ENCODE measurements around the gene ARHGAP12. TPM values are rescaled to one million over a fixed set of nuclear protein-coding genes. Genes with fewer than 3 reads are reported as not detected.

Gene ARHGAP12
- total and polyA plus RNA-seq, 2 donors from 2014 or later: 15.0 to 30.9 TPM

DNA sequence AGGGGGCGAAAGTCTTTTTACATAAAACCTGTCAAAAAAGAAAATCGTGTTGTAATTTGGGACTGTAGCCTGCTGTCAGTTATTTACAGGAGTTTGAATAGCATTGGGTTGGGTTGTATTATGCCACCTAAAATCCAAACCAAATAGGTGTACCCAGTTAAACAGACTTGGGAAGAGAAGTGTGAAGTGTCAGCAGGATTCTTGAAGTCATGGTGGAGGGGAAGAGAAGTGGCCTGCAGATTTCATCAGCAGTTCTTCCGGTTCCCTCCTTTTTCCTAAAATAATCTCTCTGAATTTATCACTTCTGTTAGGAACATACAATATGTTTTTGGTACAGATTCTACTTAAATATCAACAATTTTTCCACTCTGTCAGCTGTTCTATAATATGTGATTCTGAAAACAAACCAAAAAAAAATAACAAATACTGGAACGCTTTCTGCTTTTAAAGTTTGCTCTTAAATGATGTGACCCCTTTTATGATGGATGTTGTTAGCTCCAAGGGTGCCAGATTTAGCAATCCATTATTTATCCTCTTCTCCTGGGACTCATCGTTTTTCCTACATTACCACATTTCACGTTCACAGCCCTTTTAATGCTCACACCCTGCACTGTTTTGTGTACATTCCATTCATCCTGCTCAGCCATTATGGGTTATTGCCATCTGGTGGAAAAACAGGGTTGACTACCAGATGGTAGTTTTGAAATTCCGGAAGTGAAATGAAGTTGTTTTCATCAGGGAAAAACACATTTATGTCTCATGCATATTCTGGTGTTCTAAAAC is 18.7 kb upstream of the ARHGAP12 start:
- peak; percentile 51 for TF ChIP-seq CTCF (IDR thresholded peaks at IDR 0.05; ENCODE audit: borderline replicate concordance, extremely low read depth, insufficient read depth)
- Histone ChIP-seq H3K36me3 (ENCODE audit: control insufficient read depth in 2 of 3, insufficient read depth in 3 of 3, low read length in 3 of 3) (no peaks in the 10 kb centered on the region), H3K9ac (ENCODE audit: low read length in 3 of 3) (no peak overlapping the region), H3K4me1 (ENCODE audit: control insufficient read depth in 2 of 3, insufficient read depth in 2 of 3, low read depth in 1 of 3, low read length in 3 of 3) (no peaks in the 10 kb centered on the region), H3K27ac (ENCODE audit: low read depth in 2 of 2, low read length in 2 of 2) (no peak overlapping the region), H3K9me3 (ENCODE audit: control insufficient read depth in 2 of 3, insufficient read depth in 1 of 3, low read length in 3 of 3) (no peaks in the 10 kb centered on the region), H3K4me3 (ENCODE audit: low read length in 3 of 3) (peak overlapping the region in 2 of 3 donors; percentile 2 to 37), H3K27me3 (ENCODE audit: control insufficient read depth, insufficient read depth, low read length) (no peaks in the 10 kb centered on the region)
- peak in 3 of 5 donors; percentile 14 to 79 (median 59) for DNase-seq
- intact Hi-C loops (cut with DNase I): no loop called here
- peak; percentile 21 for FAIRE-seq

GRCh38 chr10:31945392-31945791 is 16.8 kb upstream of the ARHGAP12 start:
- no peaks in the 10 kb centered on the region for H3K36me3 ChIP-seq (ENCODE audit: control insufficient read depth in 2 of 3, insufficient read depth in 3 of 3, low read length in 3 of 3)
- FAIRE-seq: no peak
- no peak for TF ChIP-seq CTCF (IDR thresholded peaks at IDR 0.05; ENCODE audit: borderline replicate concordance, extremely low read depth, insufficient read depth)
- no peak overlapping the region for H3K4me3 ChIP-seq (ENCODE audit: low read length in 3 of 3)
- intact Hi-C loops (cut with DNase I): no loop called here
- no peak overlapping the region for H3K9ac ChIP-seq (ENCODE audit: low read length in 3 of 3)
- no peak for DNase-seq
- no peaks in the 10 kb centered on the region for H3K9me3 ChIP-seq (ENCODE audit: control insufficient read depth in 2 of 3, insufficient read depth in 1 of 3, low read length in 3 of 3)
- H3K4me1 ChIP-seq (ENCODE audit: control insufficient read depth in 2 of 3, insufficient read depth in 2 of 3, low read depth in 1 of 3, low read length in 3 of 3): no peaks in the 10 kb centered on the region
- H3K27me3 ChIP-seq (ENCODE audit: control insufficient read depth, insufficient read depth, low read length): no peaks in the 10 kb centered on the region
- H3K27ac ChIP-seq (ENCODE audit: low read depth in 2 of 2, low read length in 2 of 2): no peak overlapping the region

DNA sequence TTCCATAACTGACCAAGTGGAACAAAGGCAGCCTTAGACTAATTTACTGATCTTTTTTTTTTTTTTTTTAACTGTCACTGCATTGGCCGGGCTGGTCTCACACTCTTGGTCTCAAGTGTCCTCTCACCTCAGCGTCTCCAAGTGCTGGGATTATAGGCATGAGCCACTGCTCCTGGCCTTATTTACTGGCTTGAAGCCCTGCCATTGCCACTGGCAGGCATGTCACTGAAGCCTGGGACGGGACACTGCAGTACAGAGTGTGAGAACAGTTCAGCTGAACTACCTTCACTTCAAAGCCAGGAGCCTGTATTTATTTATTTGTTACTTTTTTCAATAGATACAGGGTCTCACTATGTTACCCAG is 15.4 kb upstream of the ARHGAP12 start:
- H3K4me3 ChIP-seq (ENCODE audit: low read length in 3 of 3): no peak overlapping the region
- no peak overlapping the region for H3K27ac ChIP-seq (ENCODE audit: low read depth in 2 of 2, low read length in 2 of 2)
- H3K27me3 ChIP-seq (ENCODE audit: control insufficient read depth, insufficient read depth, low read length): no peaks in the 10 kb centered on the region
- H3K36me3 ChIP-seq (ENCODE audit: control insufficient read depth in 2 of 3, insufficient read depth in 3 of 3, low read length in 3 of 3): no peaks in the 10 kb centered on the region
- DNase-seq: no peak
- TF ChIP-seq CTCF (IDR thresholded peaks at IDR 0.05; ENCODE audit: borderline replicate concordance, extremely low read depth, insufficient read depth): no peak
- H3K9ac ChIP-seq (ENCODE audit: low read length in 3 of 3): no peak overlapping the region
- FAIRE-seq: no peak
- H3K9me3 ChIP-seq (ENCODE audit: control insufficient read depth in 2 of 3, insufficient read depth in 1 of 3, low read length in 3 of 3): no peaks in the 10 kb centered on the region
- H3K4me1 ChIP-seq (ENCODE audit: control insufficient read depth in 2 of 3, insufficient read depth in 2 of 3, low read depth in 1 of 3, low read length in 3 of 3): no peaks in the 10 kb centered on the region
- intact Hi-C loops (cut with DNase I): no loop called here

All from kidney (tissue), 14 donors.